ENCODE measurements around the gene ATL3.
A peak's percentile ranks its signal among the peaks of the same experiment; 100 is the strongest.
"Not testable (repeated sequence)": the region's sequence is repeated elsewhere in the genome, so short reads cannot be mapped to it uniquely, and the experiment has no call there.

Gene ATL3

DNA sequence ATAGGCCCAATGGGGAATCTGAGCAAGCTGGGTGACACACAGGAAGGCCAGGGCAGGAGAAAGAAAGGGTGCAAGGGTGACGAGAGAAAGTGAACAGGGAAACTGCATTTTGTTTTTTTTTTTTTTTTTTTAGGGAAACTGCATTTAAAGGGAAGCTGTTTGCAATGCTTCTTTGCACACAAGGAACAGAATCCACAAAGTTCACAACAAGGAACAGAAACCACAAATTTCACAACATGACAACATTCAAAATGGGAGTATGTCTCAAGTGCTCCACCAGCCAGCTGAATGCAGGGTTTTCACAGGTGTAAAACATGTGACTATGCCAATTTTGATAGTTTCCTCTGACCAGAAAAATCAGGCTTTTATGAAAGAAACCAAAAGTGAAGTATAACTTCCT lies 50.1 kb downstream of the ATL3 start:
- no peak for TF ChIP-seq ZNF274 (IDR thresholded peaks at IDR 0.05; ENCODE audit: low read depth, low read length)
- H3K4me3 ChIP-seq (ENCODE audit: low read length), result no peak overlapping the region

DNA sequence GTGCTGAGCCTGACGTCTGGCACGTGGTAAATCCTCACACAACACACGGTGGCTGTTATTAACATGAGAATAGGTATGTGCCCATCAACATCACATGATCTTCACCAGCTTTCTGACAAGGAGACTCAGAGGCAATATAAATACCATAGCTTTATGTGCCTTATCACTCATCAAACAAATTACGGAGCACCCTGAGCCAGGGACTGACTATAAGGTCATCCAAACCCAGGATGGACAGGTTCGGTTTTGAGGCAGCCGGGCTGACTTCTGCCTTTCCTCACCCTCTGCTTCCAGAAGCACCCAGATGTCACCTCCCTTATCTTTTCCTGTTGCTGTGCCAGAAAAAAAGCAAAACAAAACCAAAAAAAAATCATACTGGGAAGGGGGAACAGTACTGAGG lies 51.2 kb downstream of the ATL3 start:
- TF ChIP-seq ZNF274 (IDR thresholded peaks at IDR 0.05; ENCODE audit: low read depth, low read length), result no peak
- H3K4me3 ChIP-seq (ENCODE audit: low read length), result no peak overlapping the region

DNA sequence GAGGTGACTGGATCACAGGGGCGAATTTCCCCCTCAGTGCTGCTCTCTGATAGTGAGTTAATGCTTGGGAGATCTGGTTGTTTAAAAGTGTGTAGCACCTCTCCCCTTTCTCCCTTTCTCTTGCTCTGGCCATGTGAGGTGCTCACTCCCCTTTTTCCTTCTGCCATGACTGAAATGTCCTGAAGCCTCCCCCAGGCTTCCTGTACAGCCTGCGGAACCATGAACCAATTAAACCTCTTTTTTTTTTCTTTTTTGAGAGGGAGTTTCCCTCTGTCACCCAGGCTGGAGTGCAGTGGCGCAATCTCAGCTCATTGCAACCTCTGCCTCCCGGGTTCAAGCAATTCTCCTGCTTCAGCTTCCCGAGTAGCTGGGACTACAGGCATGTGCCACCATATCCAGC lies 53.5 kb downstream of the ATL3 start:
- H3K4me3 ChIP-seq (ENCODE audit: low read length), result not testable (repeated sequence)

DNA sequence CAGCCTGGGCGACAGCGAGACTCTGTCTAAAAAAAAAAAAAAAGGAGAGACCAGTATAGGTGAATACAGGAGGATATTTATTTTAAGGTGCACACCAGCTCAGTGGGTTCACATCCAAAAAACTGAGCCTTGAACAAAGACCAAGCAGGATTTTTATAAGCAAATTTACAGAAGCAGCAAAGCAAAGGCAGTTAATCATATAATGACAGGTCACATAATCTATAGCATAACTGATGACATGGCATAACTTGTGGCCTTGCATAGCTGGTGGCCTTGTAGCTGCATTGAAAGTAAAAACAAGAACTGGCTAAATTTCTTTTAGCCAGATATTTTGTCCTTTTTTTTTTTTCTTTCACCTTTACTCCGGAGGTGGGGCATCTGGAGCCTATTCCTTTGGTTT lies 54.2 kb downstream of the ATL3 start:
- TF ChIP-seq ZNF274 (IDR thresholded peaks at IDR 0.05; ENCODE audit: low read depth, low read length), result no peak
- no peak overlapping the region for H3K4me3 ChIP-seq (ENCODE audit: low read length)

DNA sequence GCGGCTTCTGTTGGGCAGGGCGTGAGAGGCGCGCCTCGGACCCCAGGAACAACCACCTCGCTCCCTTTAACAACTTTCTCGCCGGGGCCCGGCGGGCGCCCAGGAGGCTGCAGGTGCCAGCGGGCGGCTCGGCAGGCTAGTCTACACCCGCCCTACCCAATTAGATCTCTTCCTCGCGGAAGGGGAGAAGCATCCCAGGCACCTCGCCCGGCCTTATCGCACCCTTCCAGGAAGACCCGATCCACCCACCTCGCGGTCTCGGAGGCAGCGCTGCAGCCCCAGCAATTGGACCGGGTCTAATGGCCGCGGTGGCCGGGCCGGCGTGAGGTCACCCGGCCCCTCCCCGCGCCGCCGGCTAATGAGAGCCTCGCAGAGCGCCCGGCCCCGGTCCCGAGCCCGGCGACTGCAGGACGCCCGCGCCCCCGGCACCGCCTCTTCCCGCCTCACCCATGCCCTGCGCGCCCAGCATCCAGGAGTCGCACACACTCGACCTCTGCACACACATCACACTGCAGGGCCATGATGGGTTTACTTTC lies 57.0 kb downstream of the ATL3 start, which contains the start of gene PLAAT3:
Gene PLAAT3, minus strand, starts transcription at position 298 of the 536 bp plus-strand sequence. CDS start 419 bp downstream, outside the sequence.
- TF ChIP-seq ZNF274 (IDR thresholded peaks at IDR 0.05; ENCODE audit: low read depth, low read length), result no peak
- H3K4me3 ChIP-seq (ENCODE audit: low read length), result peak within 1 kb of the TSS; percentile 81

DNA sequence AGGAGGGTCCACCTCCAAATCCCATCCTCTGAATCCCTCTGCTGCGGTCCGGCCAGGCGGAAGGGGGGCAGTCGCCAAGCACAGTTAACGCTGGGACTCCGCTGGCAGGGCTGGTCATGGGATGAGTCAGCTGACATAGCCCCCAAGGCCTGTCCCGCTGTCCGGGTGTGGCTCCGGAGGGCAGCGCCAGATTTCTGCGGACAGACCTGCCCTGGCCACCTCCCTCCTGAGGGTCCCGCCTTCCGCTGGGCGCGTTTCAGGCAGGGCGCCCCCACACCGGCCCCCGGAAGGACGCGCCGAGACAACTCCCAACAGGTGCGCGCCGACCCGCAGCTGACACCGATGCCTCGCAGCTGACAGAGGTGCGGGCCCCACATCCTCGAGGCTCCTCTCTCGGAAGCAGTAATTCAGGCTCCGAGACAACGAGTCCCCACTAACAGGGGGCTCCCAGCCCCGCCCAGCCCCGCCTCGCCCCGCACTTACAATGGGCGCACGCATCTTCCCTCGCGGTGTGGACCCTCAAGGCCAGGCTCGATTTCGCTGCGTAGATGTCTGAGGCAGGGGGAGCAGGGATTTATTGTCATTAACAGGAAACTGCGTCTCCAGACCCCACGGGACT lies 57.5 kb downstream of the ATL3 start:
- peak overlapping the region; percentile 81 for H3K4me3 ChIP-seq (ENCODE audit: low read length)
- no peak for TF ChIP-seq ZNF274 (IDR thresholded peaks at IDR 0.05; ENCODE audit: low read depth, low read length)

DNA sequence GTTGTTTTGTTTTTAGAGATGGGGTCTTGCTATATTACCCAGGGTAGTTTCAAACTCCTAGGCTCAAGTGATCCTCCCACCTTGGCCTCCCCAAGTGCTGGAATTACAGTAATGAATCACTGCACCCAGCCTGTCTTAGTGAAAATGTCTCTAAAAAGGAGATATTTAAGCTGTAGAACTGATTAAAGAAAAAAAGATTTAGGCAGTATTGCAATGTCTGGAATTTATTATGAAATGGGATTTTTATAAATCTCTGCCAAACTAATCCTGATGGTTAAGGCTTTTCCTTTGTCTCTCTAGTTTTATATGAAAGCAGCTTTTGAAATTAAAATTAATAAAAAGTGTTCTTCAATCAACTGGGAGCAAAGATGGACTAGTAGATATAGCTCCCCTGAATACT lies 59.0 kb downstream of the ATL3 start:
- H3K4me3 ChIP-seq (ENCODE audit: low read length), result no peak overlapping the region
- TF ChIP-seq ZNF274 (IDR thresholded peaks at IDR 0.05; ENCODE audit: low read depth, low read length), result no peak

DNA sequence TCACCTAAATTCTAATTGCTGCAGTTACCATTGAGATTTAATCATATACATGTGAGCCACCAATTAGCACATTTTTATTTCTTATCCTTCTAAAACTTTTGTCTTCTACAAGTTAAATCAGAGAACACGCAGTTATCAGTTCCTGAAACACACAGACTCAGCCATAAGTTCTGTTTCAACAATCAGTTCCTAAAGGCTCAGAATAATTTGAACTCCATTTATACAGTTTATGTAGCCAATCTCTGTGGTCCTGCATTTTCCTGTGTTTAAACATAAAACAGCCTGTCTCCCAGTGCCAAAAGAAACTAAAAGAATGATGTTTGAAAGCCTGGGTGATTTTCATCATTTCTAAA lies 59.8 kb downstream of the ATL3 start:
- TF ChIP-seq ZNF274 (IDR thresholded peaks at IDR 0.05; ENCODE audit: low read depth, low read length), result no peak
- no peak overlapping the region for H3K4me3 ChIP-seq (ENCODE audit: low read length)

DNA sequence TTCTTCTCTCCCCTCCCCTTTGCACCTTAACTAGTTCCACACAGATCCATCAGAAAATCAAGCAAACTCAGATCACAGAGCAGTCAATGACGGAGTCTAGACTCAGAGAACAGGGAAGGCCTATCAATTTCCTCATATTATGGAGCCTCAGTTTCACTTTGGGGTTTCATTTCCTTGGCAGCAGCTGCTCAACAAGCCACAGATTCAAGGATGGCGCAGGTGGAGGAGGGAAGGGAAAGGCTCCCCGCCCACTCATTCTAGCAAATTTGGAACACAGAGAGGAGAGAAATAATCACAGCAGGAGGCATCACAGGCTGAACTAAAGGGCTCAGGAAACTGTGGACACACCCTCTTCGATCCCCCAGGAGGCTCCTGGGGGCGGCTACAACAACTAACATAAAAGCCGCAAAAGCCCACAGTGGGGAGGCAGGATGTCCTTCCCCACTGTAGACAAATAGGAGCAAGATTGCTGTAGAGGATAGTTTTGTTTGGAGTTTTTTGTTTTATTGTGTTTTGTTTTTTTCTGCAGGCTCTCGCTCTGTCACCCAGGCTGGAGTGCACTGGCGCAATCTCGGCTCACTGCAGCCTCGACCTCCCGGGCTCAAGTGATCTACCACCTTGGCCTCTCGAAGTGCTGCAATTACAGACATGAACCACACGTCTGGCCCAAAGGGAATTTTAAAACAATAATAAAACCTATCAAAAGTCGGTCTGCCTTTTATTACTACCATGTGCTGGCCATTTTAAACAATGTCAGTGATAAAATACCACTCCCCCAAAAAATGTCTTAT lies 60.4 kb downstream of the ATL3 start:
- no peak overlapping the region for H3K4me3 ChIP-seq (ENCODE audit: low read length)
- TF ChIP-seq ZNF274 (IDR thresholded peaks at IDR 0.05; ENCODE audit: low read depth, low read length), result no peak

DNA sequence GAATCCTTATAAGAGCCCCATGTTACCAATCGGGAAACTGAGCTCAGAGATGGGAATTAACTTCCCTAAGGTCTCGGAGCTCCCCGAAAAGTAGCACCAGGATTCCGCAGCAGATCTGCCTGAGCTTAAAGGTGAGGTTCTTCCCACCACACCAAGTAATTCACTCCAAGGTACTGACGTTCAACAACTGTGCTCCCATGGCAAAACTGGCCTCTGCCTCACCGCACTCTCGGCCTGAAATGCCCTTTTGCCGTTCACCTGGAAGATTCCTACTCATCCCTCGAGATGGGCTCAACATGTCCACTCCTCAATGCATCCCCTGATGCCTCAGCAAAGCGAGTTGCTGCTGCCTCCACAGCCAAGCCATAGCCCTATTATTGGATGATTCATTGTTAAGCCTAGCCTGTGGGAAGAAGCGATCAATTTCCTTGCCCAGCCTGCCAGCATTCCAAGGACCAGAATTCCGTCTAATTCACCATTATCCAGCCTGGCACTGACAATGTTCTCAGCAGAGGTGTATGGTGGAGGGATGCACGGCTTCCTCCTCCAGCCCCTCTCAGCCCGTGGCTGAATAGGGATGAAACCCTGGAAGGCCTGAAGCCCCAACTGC lies 61.1 kb downstream of the ATL3 start:
- no peak overlapping the region for H3K4me3 ChIP-seq (ENCODE audit: low read length)

DNA sequence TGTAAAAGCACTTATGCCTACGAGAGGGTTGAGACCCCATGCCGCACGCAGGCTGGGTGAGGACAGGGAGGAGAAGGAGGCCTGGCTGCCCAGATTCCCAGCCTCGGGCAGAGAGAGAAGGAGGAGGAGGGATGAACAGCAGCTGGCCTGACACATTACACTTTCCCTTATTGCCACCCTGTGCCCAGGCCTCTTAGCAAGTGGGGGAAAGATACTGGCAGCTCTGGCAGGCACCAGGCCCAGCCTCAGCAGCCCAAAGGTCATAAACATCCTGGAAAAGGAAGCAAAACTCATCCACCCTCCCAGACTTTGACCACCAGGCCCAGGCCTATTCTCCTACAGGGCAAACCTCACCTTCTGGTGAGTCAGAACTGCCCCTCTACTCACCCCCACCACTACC lies 61.6 kb downstream of the ATL3 start:
- H3K4me3 ChIP-seq (ENCODE audit: low read length), result no peak overlapping the region
- TF ChIP-seq ZNF274 (IDR thresholded peaks at IDR 0.05; ENCODE audit: low read depth, low read length), result no peak

More for the DNA sequence above, 61.1 kb downstream of the ATL3 start:
- no peak for TF ChIP-seq ZNF274 (IDR thresholded peaks at IDR 0.05; ENCODE audit: low read depth, low read length)

DNA sequence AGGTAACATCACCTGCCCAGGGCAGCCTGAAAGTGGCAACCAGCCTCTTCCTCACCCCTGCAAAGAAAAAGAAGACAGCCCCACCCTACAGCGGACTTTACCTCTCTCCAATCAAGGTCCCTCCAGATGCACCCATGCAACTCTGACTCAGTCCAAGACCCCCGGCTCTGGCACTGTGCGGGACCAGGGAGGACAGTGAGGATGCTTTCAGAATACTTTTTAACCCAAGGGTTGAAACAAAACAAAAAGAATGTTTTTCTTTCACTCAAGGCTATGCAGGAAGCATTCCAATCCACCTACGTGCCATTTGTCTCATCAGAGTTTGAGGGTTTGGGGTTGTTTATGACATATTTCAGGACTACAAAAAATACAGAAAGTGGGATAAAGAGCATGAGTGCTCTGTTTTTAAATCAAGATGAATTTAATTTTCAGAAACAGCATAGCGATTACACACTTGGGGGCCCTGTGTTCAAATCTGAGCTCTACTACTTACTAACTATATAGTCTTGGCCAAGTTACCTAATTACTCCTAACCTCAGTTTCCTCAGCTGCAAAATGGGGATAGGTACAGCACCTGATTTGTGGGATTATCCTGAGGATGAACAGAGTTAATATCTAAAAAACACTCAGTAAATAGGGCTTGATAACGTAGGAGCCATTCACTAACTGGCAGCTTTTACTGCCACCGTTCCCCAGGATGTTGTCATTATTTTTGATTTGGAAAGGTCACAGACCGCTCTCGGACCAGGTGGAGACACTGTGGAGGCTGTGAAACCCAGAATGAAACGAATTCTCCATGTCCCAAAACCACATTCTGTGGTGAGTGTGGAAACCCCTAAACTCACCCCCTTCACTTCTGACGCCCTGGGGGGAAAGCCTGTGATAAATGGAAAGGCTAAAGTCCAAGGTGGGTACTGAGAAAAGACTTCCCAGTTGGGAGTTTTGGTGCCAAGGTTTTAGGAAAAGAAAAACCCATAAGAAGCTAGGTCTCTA lies 62.5 kb downstream of the ATL3 start:
- TF ChIP-seq ZNF274 (IDR thresholded peaks at IDR 0.05; ENCODE audit: low read depth, low read length), result no peak

DNA sequence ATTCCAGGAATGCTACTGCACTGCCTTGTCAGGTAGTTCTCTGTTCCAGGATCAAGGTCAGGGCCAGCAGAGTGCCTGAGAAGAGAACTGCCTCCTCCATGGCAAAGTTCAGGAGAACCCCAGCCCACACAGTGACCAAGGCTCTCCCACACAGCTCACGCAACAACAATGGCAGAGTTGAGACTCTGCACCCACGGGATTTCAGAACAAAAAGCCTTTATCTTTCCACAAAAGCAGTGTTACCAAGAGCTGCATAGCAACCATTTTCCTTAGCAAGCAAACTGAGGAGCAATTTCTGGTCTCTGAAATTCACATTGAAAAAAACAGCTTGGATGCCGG lies 68.0 kb downstream of the ATL3 start:
- TF ChIP-seq ZNF274 (IDR thresholded peaks at IDR 0.05; ENCODE audit: low read depth, low read length), result no peak
- no peak overlapping the region for H3K4me3 ChIP-seq (ENCODE audit: low read length)

More for the DNA sequence above, 62.5 kb downstream of the ATL3 start:
- no peak overlapping the region for H3K4me3 ChIP-seq (ENCODE audit: low read length)

DNA sequence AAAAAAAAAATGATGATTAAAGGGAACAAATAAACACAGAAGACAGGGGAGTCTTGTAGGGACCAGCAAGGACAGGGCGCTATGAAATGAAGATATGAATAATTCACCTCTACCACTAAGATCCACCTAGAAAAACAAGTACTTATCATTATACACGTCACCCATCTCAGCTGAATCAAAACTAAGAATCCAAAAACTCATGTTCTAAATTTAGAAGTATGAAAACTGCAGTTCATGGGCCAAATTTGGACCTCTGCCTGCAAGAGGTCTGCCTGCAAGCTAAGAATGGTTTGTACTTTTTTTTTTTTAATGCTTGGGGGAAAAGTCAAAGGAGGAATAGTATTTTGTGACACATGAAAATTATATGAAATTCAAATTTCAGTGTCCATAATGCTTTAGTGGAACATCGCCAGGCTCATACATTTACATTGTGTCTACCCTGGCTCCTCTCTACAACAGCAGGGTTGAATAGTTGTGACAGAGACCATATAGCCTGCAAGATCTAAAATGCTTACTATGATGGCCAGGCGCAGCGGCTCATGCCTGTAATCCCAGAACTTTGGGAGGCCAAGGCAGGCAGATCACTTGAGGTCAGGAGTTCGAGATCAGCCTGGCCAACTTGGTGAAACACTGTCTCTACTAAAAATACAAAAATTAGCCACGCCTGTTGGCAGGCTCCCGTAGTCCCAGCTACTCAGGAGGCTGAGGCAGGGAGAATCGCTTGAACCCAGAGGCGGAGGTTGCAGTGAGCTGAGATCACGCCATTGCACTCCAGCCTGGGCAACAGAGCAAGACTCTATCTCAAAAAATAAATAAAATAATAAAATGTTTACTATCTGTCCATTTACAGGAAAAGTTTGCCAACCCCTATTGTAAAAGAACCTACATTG lies 68.6 kb downstream of the ATL3 start:
- H3K4me3 ChIP-seq (ENCODE audit: low read length), result not testable (repeated sequence)

Data from GM08714 (cell line).